Activated CD4-positive, CD25-positive, alpha-beta regulatory T cell treated with anti-CD3 and anti-CD28 coated beads, Interleukin-2, amount 50 U/mL, for 16 hours (primary cell): ENCODE measurements around the gene MYCBP2.
"Not testable (repeated sequence)": the region's sequence is repeated elsewhere in the genome, so short reads cannot be mapped to it uniquely, and the experiment has no call there.

ENCODE experiments used
- DNase-seq: peaks from one replicate; pipeline ENCODE4 v3.0.0-alpha.2; 2020; ENCODE audit warnings: low read depth, low spot score

The MYCBP2 gene

GRCh38 chr13:77218274-77218673, 108.6 kb downstream of the MYCBP2 start:
- no peak for DNase-seq

- no peak for DNase-seq
Measured at GRCh38 chr13:77215543-77215942, 111.4 kb downstream of the MYCBP2 start.

GRCh38 chr13:77213644-77214043, 113.2 kb downstream of the MYCBP2 start:
- DNase-seq, result no peak

- no peak for DNase-seq
Measured at GRCh38 chr13:77207943-77208342, 119.0 kb downstream of the MYCBP2 start.

- DNase-seq, result not testable (repeated sequence)
Measured at GRCh38 chr13:77198995-77199394, 127.9 kb downstream of the MYCBP2 start.

- no peak for DNase-seq
Measured at GRCh38 chr13:77196052-77196618, 130.8 kb downstream of the MYCBP2 start.

- DNase-seq, result no peak
Measured at GRCh38 chr13:77190349-77190958, 136.4 kb downstream of the MYCBP2 start.

- no peak for DNase-seq
Measured at GRCh38 chr13:77185721-77186120, 141.2 kb downstream of the MYCBP2 start.

GRCh38 chr13:77184455-77184854, 142.4 kb downstream of the MYCBP2 start:
- no peak for DNase-seq

- no peak for DNase-seq
Measured at GRCh38 chr13:77180011-77180410, 146.9 kb downstream of the MYCBP2 start.

- DNase-seq, result no peak
Measured at GRCh38 chr13:77177646-77178045, 149.2 kb downstream of the MYCBP2 start.

- DNase-seq, result no peak
Measured at GRCh38 chr13:77176350-77176749, 150.5 kb downstream of the MYCBP2 start.

GRCh38 chr13:77172650-77173049, 154.2 kb downstream of the MYCBP2 start:
- no peak for DNase-seq

- DNase-seq, result no peak
Measured at GRCh38 chr13:77171451-77171850, 155.4 kb downstream of the MYCBP2 start.

- DNase-seq, result no peak
Measured at GRCh38 chr13:77168237-77168636, 158.7 kb downstream of the MYCBP2 start.

GRCh38 chr13:77150651-77151050, 176.2 kb downstream of the MYCBP2 start:
- no peak for DNase-seq

- no peak for DNase-seq
Measured at GRCh38 chr13:77143431-77143830, 183.5 kb downstream of the MYCBP2 start.

GRCh38 chr13:77139306-77139705, 187.6 kb downstream of the MYCBP2 start:
- DNase-seq, result no peak

GRCh38 chr13:77138813-77139212, 188.1 kb downstream of the MYCBP2 start:
- DNase-seq, result no peak

- no peak for DNase-seq
Measured at GRCh38 chr13:77136902-77137420, 189.9 kb downstream of the MYCBP2 start.

- DNase-seq, result no peak
Measured at GRCh38 chr13:77124423-77124822, 202.5 kb downstream of the MYCBP2 start.

GRCh38 chr13:77118134-77118533, 208.8 kb downstream of the MYCBP2 start:
- DNase-seq, result no peak

GRCh38 chr13:77114271-77114670, 212.6 kb downstream of the MYCBP2 start:
- DNase-seq, result no peak

GRCh38 chr13:77113496-77113895, 213.4 kb downstream of the MYCBP2 start:
- no peak for DNase-seq
